Ramos (cell line): ENCODE data around the gene BBS1.
"Not testable (repeated sequence)": the region's sequence is repeated elsewhere in the genome, so short reads cannot be mapped to it uniquely, and the experiment has no call there.

ENCODE experiments used
- in situ Hi-C: fragments of 300-500 bp; cut with MboI; formaldehyde crosslinking; loops from one replicate; pipeline ENCODE4 v1.14.3; 2022; ENCODE audit warnings: low sequenced_read_pairs; ENCODE audit not compliant: unreplicated experiment

BBS1 gene

DNA sequence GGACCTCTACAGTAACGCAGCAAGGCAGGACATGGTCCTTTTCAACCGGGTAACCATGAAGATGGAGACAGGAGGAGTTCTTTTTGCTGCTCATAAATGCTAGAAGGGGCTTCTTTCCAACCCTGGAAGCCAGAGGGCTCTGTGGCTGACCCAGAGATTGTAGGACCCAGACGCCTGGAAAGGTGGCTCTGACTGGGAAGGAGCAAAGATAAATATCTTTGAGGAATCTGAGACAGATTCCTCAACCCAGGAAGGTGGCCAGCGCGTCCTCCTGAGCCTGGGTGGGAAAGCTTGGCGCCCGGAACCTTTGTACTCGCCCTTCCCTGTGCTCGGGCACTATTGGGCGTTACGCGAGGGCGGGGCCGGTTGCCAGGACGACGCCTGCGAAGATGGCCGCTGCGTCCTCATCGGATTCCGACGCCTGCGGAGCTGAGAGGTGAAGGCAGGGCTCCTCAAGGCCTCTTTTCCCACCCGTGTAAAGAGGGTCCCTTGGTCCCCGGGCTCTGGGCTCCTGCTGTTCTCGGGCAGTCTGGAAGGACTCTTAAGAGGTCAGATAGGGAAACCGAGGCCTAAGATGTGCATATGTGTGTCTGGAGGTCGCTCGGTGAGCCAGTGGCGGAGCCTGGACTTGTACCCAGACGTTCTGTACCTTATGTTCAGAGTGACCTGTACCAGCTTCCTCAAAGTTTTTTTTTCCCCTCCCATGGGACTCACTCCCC, at the start of gene BBS1:
Gene BBS1 (plus strand): TSS at position 365 of the 719 bp plus-strand sequence. CDS start 25 bp downstream, at position 390.
- in situ Hi-C loops, result no loop called here

DNA sequence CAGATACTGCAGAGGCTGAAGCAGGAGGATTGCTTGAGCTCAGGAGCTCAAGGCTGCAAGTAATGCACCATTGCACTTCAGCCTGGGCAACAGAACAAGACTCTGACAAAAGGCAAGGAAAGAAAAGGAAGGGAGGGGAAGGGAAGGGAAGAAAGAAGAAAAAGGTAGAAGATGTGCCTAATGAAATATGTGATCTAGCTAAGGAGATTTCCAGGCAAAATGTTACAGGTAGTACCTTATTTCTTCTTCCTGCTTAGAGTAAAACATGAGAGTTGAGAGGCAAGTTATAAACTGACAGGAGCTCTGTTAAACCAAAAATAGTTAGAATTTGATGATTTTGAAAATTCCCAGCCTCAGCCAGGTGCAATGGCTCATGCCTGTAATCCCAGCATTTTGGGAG, 48.4 kb upstream of the BBS1 start:
- in situ Hi-C loops, result no loop called here

DNA sequence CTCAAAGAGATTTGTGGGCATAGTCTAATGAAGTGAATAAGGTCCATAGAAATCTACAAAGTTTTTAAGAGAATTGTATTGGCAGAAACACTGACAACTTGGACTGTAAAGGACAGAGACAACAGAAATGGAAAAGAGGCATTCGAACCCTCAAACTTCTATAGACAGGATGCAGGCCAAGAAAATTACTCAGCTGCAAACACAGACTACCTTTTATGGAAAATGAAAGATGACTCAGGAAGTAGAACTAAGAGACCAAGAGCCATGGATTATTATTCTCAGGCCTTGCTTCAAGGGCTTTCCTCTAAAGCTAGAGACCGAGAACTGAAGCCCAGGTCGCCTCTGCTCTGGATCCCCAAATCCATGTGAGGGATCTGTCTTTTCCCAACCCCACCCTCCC, 47.5 kb upstream of the BBS1 start:
- in situ Hi-C loops, result no loop called here

DNA sequence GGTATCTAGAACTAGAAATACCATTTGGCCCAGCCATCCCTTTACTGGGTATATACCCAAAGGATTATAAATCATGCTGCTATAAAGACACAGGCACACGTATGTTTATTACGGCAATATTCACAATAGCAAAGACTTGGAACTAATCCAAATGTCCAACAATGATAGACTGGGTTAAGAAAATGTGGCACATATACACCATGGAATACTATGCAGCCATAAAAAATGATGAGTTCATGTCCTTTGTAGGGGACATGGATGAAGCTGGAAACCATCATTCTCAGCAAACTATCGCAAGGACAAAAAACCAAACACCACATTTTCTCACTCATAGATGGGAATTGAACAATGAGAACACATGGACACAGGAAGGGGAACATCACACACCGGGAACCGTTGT, 46.3 kb upstream of the BBS1 start:
- in situ Hi-C loops, result not testable (repeated sequence)

DNA sequence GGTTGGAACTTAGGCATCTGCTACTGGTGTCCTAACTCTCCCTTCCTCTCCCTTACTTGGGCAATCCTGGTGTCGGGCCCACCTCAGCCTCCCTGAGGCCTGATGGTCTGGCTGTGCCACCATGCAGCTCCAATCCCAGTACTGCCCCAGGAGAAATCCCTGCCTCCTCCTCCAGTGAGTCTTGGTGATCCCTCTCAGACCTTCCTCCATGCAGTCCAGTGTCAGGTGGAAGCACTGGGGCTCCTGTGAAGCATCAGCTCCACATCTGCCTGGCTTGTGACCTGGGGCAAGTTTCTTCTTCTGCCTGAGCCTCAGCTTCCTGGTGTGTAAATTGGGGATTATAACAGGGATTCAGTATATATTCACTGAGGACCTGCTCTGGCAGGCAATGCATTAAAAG, 45.5 kb upstream of the BBS1 start:
- in situ Hi-C loops, result no loop called here

DNA sequence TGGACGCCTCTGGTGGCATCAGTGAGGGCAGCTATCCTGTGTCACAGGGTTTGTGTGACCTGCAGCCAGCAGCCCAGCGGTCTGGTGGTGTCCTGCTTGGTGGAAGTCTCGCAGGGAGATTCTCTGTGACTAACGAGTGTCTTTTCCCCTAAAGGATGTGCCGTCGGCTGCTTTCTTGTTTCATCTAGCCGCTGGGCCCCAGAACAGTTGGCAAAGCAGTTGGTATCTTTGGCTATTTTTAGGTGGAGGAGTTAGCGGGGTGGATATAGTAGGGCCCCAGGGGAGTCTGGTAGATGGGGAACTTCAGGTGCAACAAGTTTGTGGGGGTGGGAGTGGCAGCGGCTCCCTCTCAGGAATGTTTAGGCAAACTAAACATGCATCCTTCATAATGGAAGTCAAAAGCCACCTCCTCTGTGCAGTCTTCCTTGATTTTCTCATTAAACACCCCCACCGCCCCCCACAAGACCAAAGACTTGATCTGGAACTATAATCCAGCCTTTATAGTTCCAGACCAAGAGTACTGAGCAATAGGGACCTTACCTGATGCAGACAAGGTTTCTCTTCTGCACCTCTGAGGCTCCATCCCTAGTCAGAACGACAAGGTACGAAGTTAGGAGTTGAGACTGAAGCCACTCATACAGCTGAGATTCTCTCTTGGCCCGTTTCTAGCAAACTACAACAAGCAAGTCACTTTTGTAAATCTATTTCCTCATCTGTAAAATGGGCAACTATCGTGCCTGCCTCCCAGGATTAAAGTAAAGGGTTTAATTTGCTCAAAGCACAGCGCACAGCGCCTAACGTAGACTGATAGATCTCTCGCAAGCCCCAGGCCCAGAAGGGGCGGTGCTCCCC, 44.8 kb upstream of the BBS1 start:
- in situ Hi-C loops, result no loop called here

DNA sequence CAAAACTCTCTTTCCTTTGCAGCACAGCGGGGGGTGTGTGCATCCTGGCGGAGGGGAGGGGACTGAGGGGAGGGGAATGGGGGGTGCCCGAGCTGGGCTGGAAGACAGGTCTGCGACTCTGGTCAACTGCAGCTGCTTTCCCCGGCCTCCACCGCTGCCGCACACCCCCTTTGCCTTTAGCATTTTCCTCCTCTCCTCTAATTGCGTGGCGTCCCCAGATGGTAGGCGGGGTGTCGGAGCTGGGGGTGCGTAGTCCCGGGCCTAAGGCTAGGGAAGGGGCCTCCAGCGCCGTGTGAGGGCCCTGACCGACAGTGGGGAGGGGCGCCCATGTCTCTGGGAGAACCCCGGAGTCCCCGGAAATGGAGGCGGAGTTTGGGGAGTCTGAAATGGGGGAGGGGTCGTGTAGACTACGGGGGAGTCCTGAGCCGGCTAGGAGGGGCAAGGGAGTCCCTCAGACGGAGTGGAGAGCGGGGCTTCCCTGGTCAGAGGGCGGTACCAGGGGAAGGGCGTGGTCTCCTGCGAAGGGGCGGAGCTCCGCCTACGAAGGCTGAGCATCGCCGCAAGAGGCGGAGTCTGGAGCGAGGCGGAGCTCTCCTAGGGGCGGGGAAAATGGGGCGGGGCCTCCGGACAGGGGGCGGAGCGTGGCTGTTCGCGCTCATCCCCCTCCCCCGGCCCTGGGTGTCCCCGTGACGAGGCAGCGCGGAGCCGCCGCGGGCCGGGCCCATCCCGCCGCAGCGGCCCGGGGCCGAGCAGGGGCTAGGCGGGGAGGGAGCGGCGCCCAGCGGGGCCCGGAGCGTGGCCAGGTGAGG, 44.0 kb upstream of the BBS1 start, which contains the start of gene PELI3:
Gene PELI3 (plus strand): TSS at position 681 of the 809 bp plus-strand sequence. CDS start 1,224 bp downstream, outside the sequence.
- in situ Hi-C loops, result no loop called here

DNA sequence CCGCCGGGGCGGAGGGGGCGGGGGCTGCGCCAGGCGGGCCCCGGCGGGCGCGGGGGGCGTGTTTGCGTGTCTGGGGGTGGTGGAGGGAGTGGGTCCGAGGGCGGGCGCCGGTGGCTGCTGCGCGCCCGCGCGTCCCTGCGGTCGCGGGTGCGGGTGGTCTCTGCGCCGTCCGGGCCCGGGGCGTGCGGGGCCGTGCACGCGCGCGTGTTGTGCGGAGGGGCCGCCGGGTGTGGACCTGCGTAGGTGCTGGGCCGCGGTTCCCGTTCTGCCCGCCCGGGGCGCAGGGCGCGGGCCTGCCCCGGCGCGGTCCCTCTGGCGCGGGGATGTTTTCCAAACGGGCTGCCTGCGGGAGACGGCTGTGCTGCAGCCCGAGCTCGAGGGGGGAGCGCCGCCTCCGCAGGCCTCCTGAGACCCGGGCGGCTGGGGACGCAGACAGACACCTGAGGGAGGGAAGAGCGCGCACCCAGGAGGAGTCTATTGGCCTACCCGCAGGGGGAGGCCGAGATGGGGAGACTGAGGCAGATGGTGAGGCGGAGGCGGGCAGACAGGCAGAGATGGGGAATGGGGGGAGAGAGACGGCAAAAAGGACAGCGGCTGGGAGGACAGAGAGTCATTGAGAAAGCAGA, 43.3 kb upstream of the BBS1 start:
- in situ Hi-C loops, result no loop called here

DNA sequence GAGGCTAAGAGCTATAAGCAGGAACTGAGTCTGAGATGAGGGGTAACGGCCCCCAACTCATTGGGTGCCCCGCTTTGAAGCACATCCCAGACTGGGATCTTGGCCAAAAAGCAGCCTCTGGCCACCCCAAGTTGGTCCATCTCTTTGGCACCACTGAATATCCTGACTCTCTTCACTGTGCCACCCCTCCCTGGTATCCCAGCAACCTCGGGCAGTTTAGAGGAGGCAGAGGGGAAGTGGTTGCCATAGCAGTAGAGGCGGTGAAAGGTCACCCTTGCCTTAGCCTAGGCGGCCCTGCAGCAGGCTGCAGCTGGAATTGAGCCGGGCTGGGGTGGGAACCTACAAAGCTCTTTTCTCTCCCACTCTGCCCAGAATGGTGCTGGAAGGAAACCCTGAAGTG, 42.7 kb upstream of the BBS1 start:
- in situ Hi-C loops, result no loop called here

DNA sequence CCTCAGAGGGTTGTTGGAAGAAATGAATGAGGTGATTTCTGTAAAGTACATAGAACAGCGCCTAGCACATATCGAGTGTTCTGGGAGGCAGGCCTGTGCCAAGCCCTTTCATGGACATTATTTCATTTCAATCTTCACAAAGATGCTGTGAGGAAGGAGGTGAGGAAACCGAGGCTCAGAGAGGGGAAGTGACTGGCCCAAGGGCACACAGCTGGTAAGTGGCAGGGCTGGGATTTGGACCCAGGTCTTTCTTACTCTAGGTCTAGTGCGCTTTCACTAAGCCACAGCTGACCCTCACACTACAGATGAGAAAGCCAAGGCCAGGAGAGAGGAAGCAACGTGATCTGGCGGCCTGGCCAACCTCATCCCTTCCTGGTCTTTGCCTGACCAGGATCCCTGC, 41.7 kb upstream of the BBS1 start:
- in situ Hi-C loops, result no loop called here

DNA sequence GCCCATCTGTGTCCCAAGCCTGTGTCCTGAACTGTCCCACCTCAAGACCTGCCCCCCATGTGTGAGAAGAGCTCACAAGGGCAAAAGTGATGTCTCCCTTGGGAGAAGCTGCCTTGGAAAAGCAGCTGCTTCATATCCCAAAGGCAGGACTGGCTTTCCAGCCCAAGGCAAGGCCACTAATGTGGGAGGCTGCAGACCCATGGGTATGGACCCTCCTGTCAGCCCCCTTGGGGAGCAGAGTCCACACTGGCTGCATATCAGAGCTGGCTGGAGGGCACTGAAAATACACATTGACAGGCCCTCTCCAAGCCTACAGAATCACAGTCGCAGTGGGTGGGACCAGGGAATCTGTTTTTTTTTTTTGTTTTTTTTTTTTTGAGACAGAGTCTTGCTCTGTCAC, 41.0 kb upstream of the BBS1 start:
- in situ Hi-C loops, result no loop called here

DNA sequence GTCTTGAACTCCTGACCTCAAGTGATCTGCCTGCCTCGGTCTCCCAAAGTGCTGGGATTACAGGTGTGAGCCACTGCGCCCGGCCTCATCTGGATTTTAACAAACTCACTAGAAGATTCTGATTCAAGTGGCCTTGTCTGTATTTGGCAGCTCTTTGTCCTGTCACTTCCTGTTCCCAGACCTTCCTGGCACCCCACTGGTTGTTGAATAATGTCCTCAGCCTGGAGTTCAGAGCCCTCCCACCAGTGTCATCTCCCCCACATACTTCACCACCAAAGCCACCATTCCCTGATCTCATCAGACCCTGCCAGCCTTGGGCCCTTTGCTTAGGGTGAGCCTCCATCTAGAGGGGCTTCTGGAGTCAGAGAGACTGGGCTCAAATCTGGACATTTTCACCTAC, 40.4 kb upstream of the BBS1 start:
- in situ Hi-C loops, result no loop called here

DNA sequence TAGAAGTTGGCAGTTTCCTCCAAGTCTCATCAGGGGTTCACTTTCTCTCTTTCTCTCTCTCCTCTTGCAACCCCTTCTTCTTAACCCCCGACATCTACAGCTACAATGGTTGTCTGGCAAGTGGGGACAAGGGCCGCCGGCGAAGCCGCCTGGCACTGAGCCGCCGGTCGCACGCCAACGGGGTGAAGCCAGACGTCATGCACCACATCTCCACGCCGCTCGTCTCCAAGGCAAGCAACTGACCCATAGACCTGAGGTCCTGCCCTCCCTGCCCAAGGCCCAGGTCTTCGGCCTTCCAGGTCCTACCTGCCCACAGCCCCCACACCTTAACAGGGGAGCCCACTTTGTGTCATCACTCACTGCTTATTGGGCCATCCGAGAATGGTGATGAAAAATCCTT, 39.3 kb upstream of the BBS1 start:
- in situ Hi-C loops, result no loop called here

DNA sequence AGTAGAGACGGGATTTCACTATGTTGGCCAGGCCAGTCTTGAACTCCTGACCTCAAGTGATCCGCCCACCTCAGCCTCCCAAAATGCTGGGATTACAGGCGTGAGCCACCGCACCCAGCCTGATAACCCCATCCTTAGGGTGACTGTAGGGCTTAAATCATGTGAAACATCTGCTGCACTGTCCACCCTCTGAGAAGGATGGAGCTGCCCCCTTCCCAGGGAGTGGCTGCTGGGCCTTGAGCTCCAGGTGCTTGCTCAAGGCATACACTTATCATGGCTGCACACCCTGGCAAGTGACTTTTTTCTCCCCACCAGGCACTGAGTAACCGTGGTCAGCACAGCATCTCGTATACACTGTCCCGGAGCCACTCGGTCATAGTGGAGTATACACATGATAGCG, 38.4 kb upstream of the BBS1 start:
- in situ Hi-C loops, result no loop called here

DNA sequence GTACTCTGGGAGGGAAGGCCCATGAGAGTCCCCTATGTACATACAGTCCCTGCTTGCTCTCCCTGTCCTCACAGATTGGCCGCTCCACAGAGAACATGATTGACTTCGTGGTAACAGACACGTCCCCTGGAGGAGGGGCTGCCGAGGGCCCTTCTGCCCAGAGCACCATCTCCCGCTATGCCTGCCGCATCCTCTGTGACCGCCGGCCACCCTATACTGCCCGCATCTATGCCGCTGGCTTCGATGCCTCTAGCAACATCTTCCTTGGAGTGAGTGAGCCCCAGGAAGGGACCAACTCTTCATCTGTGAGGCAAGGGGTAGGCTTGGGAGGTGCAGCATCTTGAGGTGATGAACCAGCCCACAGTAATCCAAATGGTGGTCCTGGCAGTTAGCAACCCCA, 37.3 kb upstream of the BBS1 start:
- in situ Hi-C loops, result no loop called here

DNA sequence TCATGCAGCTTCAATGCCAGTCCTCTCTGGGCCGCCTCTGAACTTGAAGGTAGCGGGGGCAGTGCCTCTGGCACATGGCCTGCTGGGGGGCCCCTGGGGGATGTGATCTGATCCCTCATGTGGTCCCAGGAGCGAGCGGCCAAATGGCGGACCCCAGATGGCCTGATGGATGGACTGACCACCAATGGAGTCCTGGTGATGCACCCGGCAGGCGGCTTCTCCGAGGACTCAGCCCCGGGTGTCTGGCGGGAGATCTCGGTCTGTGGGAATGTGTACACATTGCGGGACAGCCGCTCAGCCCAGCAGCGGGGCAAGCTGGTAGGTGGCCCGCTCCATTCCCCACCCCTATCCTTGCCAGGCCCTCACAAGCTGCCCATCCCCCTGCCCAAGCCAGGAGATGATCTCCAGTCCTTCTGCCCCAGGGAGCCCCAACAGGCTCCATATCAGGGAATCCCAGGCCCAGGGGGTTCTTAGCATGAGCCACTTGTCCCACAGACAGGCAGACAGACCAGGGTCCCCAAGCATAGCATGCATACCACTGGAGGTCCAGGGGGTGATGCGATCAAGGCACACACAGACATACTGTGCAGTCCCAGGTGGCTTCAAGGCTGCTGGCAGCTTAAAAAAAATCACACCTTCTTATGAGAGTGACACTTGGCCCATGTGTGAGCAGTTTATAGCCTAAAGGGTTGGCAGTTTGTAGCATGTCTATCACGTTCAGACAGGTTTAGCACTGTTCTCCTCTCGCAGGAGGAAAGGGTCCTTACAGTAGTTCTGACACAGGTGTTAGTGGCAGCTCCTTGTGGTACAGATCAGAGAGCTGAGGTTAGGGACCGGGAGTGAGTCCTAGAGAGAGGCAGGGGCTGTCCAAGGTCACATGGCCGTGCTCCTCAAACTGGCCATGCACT, 36.6 kb upstream of the BBS1 start:
- in situ Hi-C loops, result no loop called here

DNA sequence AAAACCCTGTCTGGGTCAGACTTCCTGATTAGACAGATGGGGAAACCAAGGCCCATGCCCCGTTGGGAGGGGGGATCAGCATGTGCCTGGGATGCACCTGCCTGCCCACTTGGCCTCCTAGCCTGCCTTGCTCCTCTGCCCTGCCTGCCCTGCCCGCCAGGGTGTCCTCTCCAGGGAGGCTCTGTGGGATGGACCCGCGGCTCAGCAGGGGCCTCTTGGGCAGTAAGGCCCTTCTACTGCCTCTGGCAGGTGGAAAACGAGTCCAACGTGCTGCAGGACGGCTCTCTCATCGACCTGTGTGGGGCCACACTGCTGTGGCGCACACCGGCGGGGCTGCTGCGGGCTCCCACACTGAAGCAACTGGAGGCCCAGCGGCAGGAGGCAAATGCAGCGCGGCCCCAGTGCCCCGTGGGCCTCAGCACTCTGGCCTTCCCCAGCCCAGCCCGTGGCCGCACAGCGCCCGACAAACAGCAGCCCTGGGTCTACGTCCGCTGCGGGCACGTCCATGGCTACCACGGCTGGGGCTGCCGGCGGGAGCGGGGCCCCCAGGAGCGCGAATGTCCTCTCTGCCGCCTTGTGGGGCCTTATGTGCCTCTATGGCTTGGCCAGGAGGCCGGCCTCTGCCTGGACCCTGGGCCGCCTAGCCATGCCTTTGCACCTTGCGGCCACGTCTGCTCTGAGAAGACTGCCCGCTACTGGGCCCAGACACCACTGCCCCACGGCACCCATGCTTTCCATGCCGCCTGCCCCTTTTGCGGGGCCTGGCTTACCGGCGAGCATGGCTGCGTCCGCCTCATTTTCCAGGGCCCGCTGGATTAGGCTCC, 34.9 kb upstream of the BBS1 start:
- in situ Hi-C loops, result loop anchor here (5.0 kb wide), 1 partner anchor 68 kb away; no protein-coding TSS in a partner anchor

DNA sequence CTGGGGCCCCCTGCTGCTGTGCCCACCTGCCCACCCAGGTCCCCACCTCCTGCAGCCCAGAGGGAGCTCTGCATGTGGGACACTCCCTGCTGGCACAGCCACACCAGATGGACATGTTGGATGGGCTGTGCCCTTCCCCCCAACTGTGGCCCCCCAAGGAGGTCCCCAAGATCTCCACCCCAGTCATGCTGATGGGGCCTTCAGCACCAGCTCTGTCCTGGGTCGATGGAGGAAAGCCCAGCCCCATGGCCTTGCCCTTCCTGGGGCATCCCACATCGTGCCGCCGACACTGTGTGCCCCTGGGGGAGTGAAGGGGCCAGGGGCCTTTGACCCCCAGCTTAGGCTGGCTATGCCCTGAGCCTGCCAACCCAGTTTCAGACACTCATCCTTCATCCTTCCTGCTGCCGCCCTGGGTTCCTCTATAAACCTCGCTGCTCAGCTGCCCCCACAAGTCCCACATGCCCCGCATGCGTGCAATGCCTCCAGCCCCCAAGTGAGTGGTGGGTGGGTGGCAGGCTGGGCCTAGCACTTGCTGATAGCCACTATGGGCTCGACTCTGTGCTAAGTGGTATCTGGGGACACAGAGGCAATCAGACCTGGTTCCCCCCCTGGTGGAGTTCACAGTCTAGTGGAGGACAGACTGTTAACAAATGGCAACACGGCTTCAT, 34.1 kb upstream of the BBS1 start:
- in situ Hi-C loops, result loop anchor here (5.0 kb wide), 1 partner anchor 69 kb away; no protein-coding TSS in a partner anchor
